Measurements from ENCODE around the gene IP6K2. TPM values are rescaled to one million over a fixed set of nuclear protein-coding genes. Genes with fewer than 3 reads are reported as not detected.

Gene IP6K2
- total RNA-seq, 1 donor from 2014 or later: 81.2 TPM

GRCh38 chr3:48672522-48672921 is 44.5 kb downstream of the IP6K2 start:
- Histone ChIP-seq H3K27me3 (ENCODE audit: control insufficient read depth, insufficient read depth, low read length) (no peaks in the 10 kb centered on the region), H3K36me3 (ENCODE audit: control insufficient read depth, insufficient read depth, low read length) (no peaks in the 10 kb centered on the region), H3K4me3 (ENCODE audit: low read depth, low read length) (no peak overlapping the region)
- TF ChIP-seq CTCF (IDR thresholded peaks at IDR 0.05; ENCODE audit: insufficient read depth, low read length, poor library complexity, severe bottlenecking): no peak
- DNase-seq (ENCODE audit: low read depth): no peak

- Histone ChIP-seq H3K27me3 (ENCODE audit: control insufficient read depth, insufficient read depth, low read length) (peaks cover 7% of the 10 kb centered on the region), H3K4me3 (ENCODE audit: low read depth, low read length) (no peak overlapping the region), H3K36me3 (ENCODE audit: control insufficient read depth, insufficient read depth, low read length) (no peaks in the 10 kb centered on the region)
- DNase-seq (ENCODE audit: low read depth): no peak
- TF ChIP-seq CTCF (IDR thresholded peaks at IDR 0.05; ENCODE audit: insufficient read depth, low read length, poor library complexity, severe bottlenecking): no peak
Measured at GRCh38 chr3:48664929-48665328, 52.1 kb downstream of the IP6K2 start.

- peak overlapping the region; percentile 18 for H3K4me3 ChIP-seq (ENCODE audit: low read depth, low read length)
- TF ChIP-seq CTCF (IDR thresholded peaks at IDR 0.05; ENCODE audit: insufficient read depth, low read length, poor library complexity, severe bottlenecking): no peak
- peaks cover 7% of the 10 kb centered on the region for H3K27me3 ChIP-seq (ENCODE audit: control insufficient read depth, insufficient read depth, low read length)
- DNase-seq (ENCODE audit: low read depth): no peak
- H3K36me3 ChIP-seq (ENCODE audit: control insufficient read depth, insufficient read depth, low read length): no peaks in the 10 kb centered on the region
Measured at GRCh38 chr3:48664313-48664644, 52.7 kb downstream of the IP6K2 start.

GRCh38 chr3:48663489-48664312 is 53.3 kb downstream of the IP6K2 start:
- H3K27me3 ChIP-seq (ENCODE audit: control insufficient read depth, insufficient read depth, low read length): peaks cover 7% of the 10 kb centered on the region
- H3K36me3 ChIP-seq (ENCODE audit: control insufficient read depth, insufficient read depth, low read length): no peaks in the 10 kb centered on the region
- peak; percentile 96 for DNase-seq (ENCODE audit: low read depth)
- peak overlapping the region; percentile 60 for H3K4me3 ChIP-seq (ENCODE audit: low read depth, low read length)
- TF ChIP-seq CTCF (IDR thresholded peaks at IDR 0.05; ENCODE audit: insufficient read depth, low read length, poor library complexity, severe bottlenecking): peak; percentile 91

- Histone ChIP-seq H3K4me3 (ENCODE audit: low read depth, low read length) (peak within 1 kb of the TSS; percentile 60), H3K36me3 (ENCODE audit: control insufficient read depth, insufficient read depth, low read length) (no peaks in the 10 kb centered on the region), H3K27me3 (ENCODE audit: control insufficient read depth, insufficient read depth, low read length) (peaks cover 7% of the 10 kb centered on the region)
- no peak for TF ChIP-seq CTCF (IDR thresholded peaks at IDR 0.05; ENCODE audit: insufficient read depth, low read length, poor library complexity, severe bottlenecking)
- peak; percentile 55 for DNase-seq (ENCODE audit: low read depth)
Measured at GRCh38 chr3:48662753-48663488, 54.1 kb downstream of the IP6K2 start, which contains the start of gene CELSR3. CELSR3 (minus strand) TSS chr3:48662886; CDS start chr3:48662634, 252 bp downstream.

All from kidney epithelial cell (primary cell).